Spleen (tissue), 11 donors: ENCODE data around the gene F13A1. TPM values are rescaled to one million over a fixed set of nuclear protein-coding genes. Genes with fewer than 3 reads are reported as not detected.

Experiments
- DNase-seq: peaks from one replicate; pipeline ENCODE4 v3.0.0-alpha.2; 2020
- H3K27ac ChIP-seq, 8 donors: fragments of 200-600 bp; sonication (generic) in 7 of 8; 1 replicate in 4 of 8; 2 replicates in 4 of 8; pipeline versions ENCODE4 v1.5.0 to v1.8.0; 2016 to 2021; ENCODE audit warnings: inconsistent platforms in 4 of 8, mild to moderate bottlenecking in 4 of 8, moderate library complexity in 1 of 8
- H3K27me3 ChIP-seq, 7 donors: fragments of 200-600 bp; sonication (generic) in 6 of 7; replicated peaks in 1 of 7; 1 replicate in 4 of 7; 2 replicates in 3 of 7; pipeline versions ENCODE4 v1.5.0 to v1.8.0; 2016 to 2021; ENCODE audit warnings: inconsistent platforms in 3 of 7, mild to moderate bottlenecking in 1 of 7
- H3K36me3 ChIP-seq, 6 donors: fragments of 200-600 bp; sonication (generic) in 5 of 6; 1 replicate in 4 of 6; 2 replicates in 2 of 6; pipeline versions ENCODE4 v1.5.0 to v1.8.0; 2016 to 2021; ENCODE audit warnings: inconsistent platforms in 2 of 6
- H3K4me1 ChIP-seq, 6 donors: fragments of 200-600 bp; sonication (generic) in 5 of 6; 1 replicate in 3 of 6; 2 replicates in 3 of 6; pipeline versions ENCODE4 v1.5.0 to v1.8.0; 2016 to 2021; ENCODE audit warnings: inconsistent platforms in 3 of 6
- H3K4me3 ChIP-seq, 8 donors: fragments of 200-600 bp; sonication (generic) in 7 of 8; 1 replicate in 4 of 8; 2 replicates in 4 of 8; pipeline versions ENCODE4 v1.5.0 to v1.8.0; 2016 to 2021; ENCODE audit warnings: inconsistent platforms in 4 of 8, mild to moderate bottlenecking in 4 of 8, moderate library complexity in 2 of 8
- H3K9me3 ChIP-seq, 8 donors: fragments of 200-600 bp; sonication (generic) in 7 of 8; 1 replicate in 4 of 8; 2 replicates in 4 of 8; pipeline versions ENCODE4 v1.5.0 to v1.8.0; 2016 to 2021; ENCODE audit warnings: inconsistent platforms in 4 of 8
- POLR2A ChIP-seq, 3 donors: fragments of 450-650 bp; IDR thresholded peaks; one replicate each; pipeline ENCODE4 v1.5.1; 2017; ENCODE audit warnings: antibody characterized with exemption in 3 of 3, mild to moderate bottlenecking in 1 of 3
- POLR2AphosphoS5 ChIP-seq, 3 donors: sonication (generic); formaldehyde crosslinking; IDR thresholded peaks; one replicate each; pipeline ENCODE4 v1.5.1; 2017; ENCODE audit warnings: antibody characterized with exemption in 3 of 3
- WGBS, 5 donors: extraction: QIAGEN DNeasy Blood & Tissue Kit in 3 of 5; methylation state at CpG; one replicate each; pipeline versions ENCODE4 v1.1.5 to v1.1.7; 2013 to 2018; 5-methylcytosine and 5-hydroxymethylcytosine counted together
- intact Hi-C: fragments of 100-400 bp; cut with DNase I; formaldehyde crosslinking; loops from one replicate; pipeline ENCODE4 v1.15.0; 2023; ENCODE audit warnings: low total_unique reads
- polyA plus RNA-seq, 3 donors: library from polyadenylated mRNA; stranded (reverse); fragments of 200-250 nt; gene quantifications; one replicate each; pipeline ENCODE4 v1.2.1, GENCODE V29; 2013
- total RNA-seq, 7 donors: library from RNA; depleted of rRNA in 3 of 7; stranded (reverse); fragments of >200 nt in 3 of 7; fragmentation: NEBNext Ultra II Directional in 4 of 7; extraction: Animal tissue kit (Norgen Biotek cat#: 25700) in 4 of 7; gene quantifications; one replicate each; pipeline versions ENCODE4 v1.1.0 to v1.2.1, GENCODE V29; 2016 to 2021
- TF ChIP-seq, protein P1 (sequence below), 11 experiments: fragments of 200-600 bp in 7 of 11; fragments of 450-650 bp in 4 of 11; sonication (generic) in 4 of 11; IDR thresholded peaks in 8 of 11; conservative IDR thresholded peaks in 3 of 11; 1 replicate in 7 of 11; 2 replicates in 4 of 11; pipeline versions ENCODE4 v1.4.0 to v1.8.0; 2016 to 2021; ENCODE audit warnings: antibody characterized with exemption in 11 of 11, inconsistent platforms in 4 of 11, mild to moderate bottlenecking in 1 of 11
- donor health status: healthy with polysubstance abuse.
- donor health status: DM: no; HTN: no; CAD: no; lungs with moderate emphysema.
- donor health status: DM: no; HTN: no; CAD: no.
- donor health status: Bipolar disorder and iron deficiency.
- donor health status: healthy.
- donor health status: DM: no; HTN: no; CAD: no.
- donor health status: DM: yes; HTN: yes; CAD: no.

F13A1 gene
- total and polyA plus RNA-seq, 10 donors = 1.8 to 41.5 (median 25.9) TPM

DNA sequence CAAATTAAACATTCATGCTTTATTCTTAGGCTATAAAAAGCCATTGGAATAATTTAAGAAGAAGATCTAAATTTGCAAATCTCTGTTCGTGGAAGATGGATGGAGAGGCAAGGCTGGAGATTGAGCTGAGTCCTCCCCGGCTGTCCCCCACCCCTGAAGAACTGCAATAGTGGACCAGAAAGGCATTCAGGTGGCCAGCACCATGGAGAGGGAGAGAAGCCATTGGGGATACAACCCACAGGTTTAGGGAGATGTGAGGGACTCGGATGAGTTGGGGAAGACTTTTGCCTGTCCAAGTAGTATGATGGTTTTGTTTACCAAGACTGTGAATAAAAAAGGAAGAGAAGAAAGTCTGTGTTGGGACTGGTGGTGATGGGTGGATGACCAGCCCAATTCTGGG is 120.8 kb downstream of the F13A1 start:
- Histone ChIP-seq H3K36me3 (no peaks in the 10 kb centered on the region), H3K4me1 (no peaks in the 10 kb centered on the region), H3K27ac (no peak overlapping the region), H3K9me3 (no peaks in the 10 kb centered on the region), H3K4me3 (no peak overlapping the region), H3K27me3 (peaks cover 0 to 4% (median 0%) of the 10 kb centered on the region in 7 donors)
- intact Hi-C loops = no loop called here
- WGBS, 5 donors = 77 to 90% (median 84%) methylated on average over 3 of the region's 3 CpGs
- TF ChIP-seq POLR2AphosphoS5 (IDR thresholded peaks at IDR 0.05) = no peak
- TF ChIP-seq, protein P1, sequence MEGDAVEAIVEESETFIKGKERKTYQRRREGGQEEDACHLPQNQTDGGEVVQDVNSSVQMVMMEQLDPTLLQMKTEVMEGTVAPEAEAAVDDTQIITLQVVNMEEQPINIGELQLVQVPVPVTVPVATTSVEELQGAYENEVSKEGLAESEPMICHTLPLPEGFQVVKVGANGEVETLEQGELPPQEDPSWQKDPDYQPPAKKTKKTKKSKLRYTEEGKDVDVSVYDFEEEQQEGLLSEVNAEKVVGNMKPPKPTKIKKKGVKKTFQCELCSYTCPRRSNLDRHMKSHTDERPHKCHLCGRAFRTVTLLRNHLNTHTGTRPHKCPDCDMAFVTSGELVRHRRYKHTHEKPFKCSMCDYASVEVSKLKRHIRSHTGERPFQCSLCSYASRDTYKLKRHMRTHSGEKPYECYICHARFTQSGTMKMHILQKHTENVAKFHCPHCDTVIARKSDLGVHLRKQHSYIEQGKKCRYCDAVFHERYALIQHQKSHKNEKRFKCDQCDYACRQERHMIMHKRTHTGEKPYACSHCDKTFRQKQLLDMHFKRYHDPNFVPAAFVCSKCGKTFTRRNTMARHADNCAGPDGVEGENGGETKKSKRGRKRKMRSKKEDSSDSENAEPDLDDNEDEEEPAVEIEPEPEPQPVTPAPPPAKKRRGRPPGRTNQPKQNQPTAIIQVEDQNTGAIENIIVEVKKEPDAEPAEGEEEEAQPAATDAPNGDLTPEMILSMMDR (IDR thresholded peaks at IDR 0.05 in 8 of 11, conservative IDR thresholded peaks at IDR 0.05 in 3 of 11) = no peak
- no peak for TF ChIP-seq POLR2A (IDR thresholded peaks at IDR 0.05)
- DNase-seq = no peak

DNA sequence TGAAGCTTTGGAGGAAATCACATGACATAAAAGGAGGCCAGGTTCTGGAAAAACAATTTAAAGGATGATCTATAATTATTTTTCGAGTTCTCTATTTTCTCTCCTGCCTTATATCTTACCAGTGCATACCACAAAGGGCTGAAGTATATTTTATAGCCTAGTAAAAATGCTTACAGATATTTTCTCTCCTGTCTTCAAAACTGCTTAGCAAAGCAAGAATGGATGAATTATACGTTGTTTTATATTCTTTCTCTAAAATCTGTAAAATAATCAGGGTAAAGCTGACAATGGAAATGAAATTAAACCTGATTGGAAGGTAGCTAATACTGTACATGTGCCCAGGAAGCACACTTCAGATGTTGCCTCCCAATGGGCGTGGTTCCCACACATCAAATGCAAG is 123.7 kb downstream of the F13A1 start:
- DNase-seq = no peak
- no peaks in the 10 kb centered on the region for H3K36me3 ChIP-seq
- no peaks in the 10 kb centered on the region for H3K9me3 ChIP-seq
- peaks cover 0 to 29% (median 0%) of the 10 kb centered on the region in 7 donors for H3K27me3 ChIP-seq
- intact Hi-C loops = no loop called here
- 50 to 76% (median 64%) methylated on average over 3 of the region's 3 CpGs for WGBS, 5 donors
- no peak overlapping the region for H3K4me3 ChIP-seq
- no peak overlapping the region for H3K27ac ChIP-seq
- TF ChIP-seq POLR2A (IDR thresholded peaks at IDR 0.05) (no peak), POLR2AphosphoS5 (IDR thresholded peaks at IDR 0.05) (no peak)
- TF ChIP-seq, protein P1 (IDR thresholded peaks at IDR 0.05 in 8 of 11, conservative IDR thresholded peaks at IDR 0.05 in 3 of 11) = no peak
- no peaks in the 10 kb centered on the region for H3K4me1 ChIP-seq

DNA sequence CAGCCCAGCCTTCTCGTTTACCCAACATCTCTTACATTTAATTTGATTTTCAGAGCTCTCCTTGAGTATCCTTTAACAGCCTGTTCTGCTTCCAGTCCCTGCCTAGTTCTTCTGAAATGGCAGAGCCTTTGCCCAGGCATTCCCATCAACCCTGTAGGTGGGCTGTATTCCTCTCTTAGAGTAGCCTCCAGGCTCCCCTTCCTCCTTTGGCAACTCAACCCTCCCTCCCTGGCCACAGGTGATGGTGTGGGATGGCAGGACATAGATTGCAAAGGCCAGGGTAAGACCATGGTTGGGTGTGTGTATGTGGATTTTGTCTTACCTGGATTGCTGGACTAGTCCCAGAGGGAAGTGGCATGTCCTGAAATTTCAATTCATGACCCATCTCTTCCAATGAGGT is 125.4 kb downstream of the F13A1 start:
- Histone ChIP-seq H3K9me3 (no peaks in the 10 kb centered on the region), H3K4me3 (no peak overlapping the region), H3K36me3 (no peaks in the 10 kb centered on the region), H3K27ac (no peak overlapping the region), H3K4me1 (no peaks in the 10 kb centered on the region), H3K27me3 (peaks cover 0 to 37% (median 0%) of the 10 kb centered on the region in 7 donors)
- intact Hi-C loops = no loop called here
- TF ChIP-seq POLR2AphosphoS5 (IDR thresholded peaks at IDR 0.05) = no peak
- TF ChIP-seq, protein P1 (IDR thresholded peaks at IDR 0.05 in 8 of 11, conservative IDR thresholded peaks at IDR 0.05 in 3 of 11) = no peak
- TF ChIP-seq POLR2A (IDR thresholded peaks at IDR 0.05) = no peak
- 59 to 93% (median 87%) methylated on average over 1 of the region's 1 CpG for WGBS, 5 donors
- DNase-seq = no peak

DNA sequence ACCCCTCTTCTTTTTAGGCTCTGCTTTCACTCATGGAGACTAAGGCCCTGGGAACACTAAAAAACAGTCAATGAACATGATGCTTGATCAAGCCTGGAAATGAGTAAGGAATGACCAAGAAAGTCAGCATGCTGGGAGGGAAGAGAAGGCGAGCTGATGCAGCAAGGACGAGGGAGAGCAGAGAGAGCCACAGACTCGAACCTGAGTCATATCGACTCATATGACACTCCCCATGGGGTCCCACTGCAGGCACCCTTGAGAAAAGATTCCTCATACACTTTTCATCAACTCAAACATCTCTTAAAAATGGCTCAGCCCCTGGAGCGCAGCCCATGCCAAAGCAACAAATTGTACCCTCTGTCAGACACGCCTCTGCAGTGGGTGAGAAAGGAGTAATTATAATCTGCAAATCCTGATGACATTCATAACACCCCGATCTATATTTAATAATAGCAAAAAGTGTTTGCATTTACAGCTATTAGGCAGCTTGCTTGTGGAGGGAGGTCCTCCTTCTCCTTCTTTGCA is 127.2 kb downstream of the F13A1 start:
- H3K4me3 ChIP-seq = no peak overlapping the region
- H3K27me3 ChIP-seq = peaks cover 0 to 37% (median 0%) of the 10 kb centered on the region in 7 donors
- 75 to 90% (median 84%) methylated on average over 7 of the region's 7 CpGs for WGBS, 5 donors
- H3K27ac ChIP-seq = no peak overlapping the region
- no peaks in the 10 kb centered on the region for H3K4me1 ChIP-seq
- H3K36me3 ChIP-seq = no peaks in the 10 kb centered on the region
- TF ChIP-seq, protein P1 (IDR thresholded peaks at IDR 0.05 in 8 of 11, conservative IDR thresholded peaks at IDR 0.05 in 3 of 11) = no peak
- no peak for TF ChIP-seq POLR2A (IDR thresholded peaks at IDR 0.05)
- H3K9me3 ChIP-seq = no peaks in the 10 kb centered on the region
- intact Hi-C loops = no loop called here
- no peak for DNase-seq
